H54 (cell line): ENCODE results near the gene PAEP.
A peak's percentile ranks its signal among the peaks of the same experiment; 100 is the strongest.

Experiments
- DNase-seq: peaks from one replicate; pipeline ENCODE4 v3.0.0; 2011; ENCODE audit warnings: low spot score, mixed read lengths; ENCODE audit not compliant: insufficient read length
- FAIRE-seq: peaks from 3 replicates; lab custom pipeline; 2011; peaks lifted over from hg19 to GRCh38; lab: Jason Lieb, UNC
- POLR2A ChIP-seq: IDR thresholded peaks from 2 replicates; pipeline ENCODE4 v1.6.1; 2011; ENCODE audit warnings: low read depth, mild to moderate bottlenecking, low read length

The PAEP gene

DNA sequence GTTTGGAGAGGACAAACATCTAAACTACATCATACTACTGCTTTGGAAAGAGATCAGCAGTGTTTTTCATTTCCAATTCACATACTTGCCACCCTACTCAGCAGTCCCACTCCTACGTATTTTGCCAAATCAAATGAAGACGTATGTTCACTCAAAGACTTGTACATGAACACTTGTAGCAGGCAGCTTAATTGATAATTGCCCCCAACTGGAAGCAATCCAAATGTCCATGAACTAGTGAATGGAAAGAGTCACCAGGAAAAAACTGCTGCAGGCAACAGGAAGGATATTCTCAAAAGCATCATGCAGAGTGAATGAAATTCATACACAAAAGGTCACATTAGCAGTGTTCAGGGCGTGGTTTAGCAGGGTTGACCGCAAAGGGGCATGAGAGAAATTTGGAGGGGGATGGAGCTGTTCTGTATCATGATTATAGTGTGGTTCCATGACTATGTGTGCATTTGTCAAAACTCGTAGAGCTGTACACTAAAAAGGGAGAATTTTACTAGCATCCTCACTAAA lies 38.8 kb downstream of the PAEP start:
- no peak for TF ChIP-seq POLR2A
- FAIRE-seq = no peak
- DNase-seq = no peak

- no peak for DNase-seq
- FAIRE-seq = no peak
- no peak for TF ChIP-seq POLR2A
Observed at GRCh38 chr9:135601988-135602387, 40.4 kb downstream of the PAEP start.

DNA sequence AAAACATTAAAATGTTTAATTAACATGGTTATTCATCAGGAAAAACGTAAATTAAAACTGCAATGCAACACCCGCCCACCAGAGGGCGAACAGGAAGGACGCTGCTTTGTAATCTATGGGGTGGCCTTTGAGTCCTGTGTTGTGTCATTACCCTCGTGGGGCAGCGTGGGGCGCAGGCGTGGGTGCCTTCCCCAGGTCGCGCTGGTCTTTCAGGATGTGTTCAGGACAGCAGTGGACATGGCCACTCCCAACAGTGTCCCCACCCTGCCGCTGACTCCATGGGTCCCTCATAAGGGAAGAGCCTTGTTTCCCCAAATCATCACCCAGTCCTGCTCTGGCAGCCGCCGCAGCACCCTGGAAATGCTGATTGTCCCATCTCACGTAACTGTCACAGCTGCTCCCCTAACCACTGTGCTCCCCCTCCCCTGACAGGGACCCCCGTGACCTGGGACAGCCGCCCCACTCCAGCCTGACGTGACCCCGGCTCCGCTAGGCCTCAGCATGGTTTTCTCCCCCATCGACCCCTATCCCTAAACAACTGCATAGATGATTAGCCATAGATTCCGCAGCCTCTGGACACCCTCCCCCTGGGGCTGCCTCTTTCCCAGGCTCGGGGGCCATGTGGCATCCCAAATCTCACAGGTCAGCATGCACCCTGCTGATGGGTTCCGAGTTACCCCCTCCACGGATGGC lies 41.4 kb downstream of the PAEP start:
- DNase-seq = peak; percentile 79
- no peak for TF ChIP-seq POLR2A
- FAIRE-seq = peak; percentile 15

- no peak for FAIRE-seq
- TF ChIP-seq POLR2A = no peak
- no peak for DNase-seq
Observed at GRCh38 chr9:135604437-135605237, 43.1 kb downstream of the PAEP start.

- TF ChIP-seq POLR2A = no peak
- no peak for FAIRE-seq
Observed at GRCh38 chr9:135605238-135605781, 43.8 kb downstream of the PAEP start.

GRCh38 chr9:135606885-135607259 lies 45.3 kb downstream of the PAEP start:
- DNase-seq (no peak), FAIRE-seq (no peak)
- TF ChIP-seq POLR2A = no peak

More at GRCh38 chr9:135605238-135605781, 43.8 kb downstream of the PAEP start:
- DNase-seq = peak; percentile 3

DNA sequence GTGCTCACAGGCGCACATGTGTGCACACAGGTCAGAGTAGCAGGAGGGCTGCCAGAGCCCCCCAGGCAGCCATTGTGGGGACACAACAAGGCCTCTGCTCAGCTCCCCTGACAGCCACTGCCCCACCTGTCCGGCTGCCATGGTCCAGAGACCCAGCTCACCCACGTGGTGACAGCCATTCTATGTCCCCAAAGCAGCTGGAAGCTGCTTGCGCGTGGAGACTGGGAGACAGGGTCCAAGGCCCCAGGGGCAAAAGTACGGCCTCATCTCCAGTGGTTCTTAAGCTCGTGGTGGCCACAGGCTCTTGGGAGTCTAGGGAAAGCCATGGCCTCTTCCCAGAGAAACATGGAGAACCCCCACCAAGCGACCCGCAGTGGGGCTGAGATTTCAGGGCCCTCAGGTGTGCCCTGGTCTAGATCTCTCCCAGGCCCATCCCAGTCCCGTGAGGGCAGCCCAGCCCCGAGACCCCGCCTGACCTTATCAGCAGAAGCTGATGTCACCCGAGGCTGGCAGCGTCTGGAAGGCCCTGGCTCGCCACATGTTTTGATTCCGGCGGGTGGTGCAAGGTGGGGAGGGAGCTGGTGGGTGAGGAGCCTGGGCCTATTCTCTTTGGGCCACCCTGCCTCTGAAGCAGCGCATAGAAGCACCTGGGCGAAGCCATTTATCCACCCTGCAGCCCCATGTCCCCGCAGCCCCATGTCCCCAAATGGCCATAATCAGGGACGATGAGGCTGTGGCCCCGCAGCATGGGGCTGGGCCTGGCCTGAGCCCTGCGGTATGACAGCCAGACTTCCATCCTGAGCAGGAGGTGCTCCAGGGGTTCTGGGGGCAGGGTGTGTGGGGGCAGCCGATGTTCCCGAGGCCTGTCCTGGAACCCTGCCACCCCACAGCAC lies 46.1 kb downstream of the PAEP start:
- FAIRE-seq (no peak), DNase-seq (no peak)
- TF ChIP-seq POLR2A = no peak

DNA sequence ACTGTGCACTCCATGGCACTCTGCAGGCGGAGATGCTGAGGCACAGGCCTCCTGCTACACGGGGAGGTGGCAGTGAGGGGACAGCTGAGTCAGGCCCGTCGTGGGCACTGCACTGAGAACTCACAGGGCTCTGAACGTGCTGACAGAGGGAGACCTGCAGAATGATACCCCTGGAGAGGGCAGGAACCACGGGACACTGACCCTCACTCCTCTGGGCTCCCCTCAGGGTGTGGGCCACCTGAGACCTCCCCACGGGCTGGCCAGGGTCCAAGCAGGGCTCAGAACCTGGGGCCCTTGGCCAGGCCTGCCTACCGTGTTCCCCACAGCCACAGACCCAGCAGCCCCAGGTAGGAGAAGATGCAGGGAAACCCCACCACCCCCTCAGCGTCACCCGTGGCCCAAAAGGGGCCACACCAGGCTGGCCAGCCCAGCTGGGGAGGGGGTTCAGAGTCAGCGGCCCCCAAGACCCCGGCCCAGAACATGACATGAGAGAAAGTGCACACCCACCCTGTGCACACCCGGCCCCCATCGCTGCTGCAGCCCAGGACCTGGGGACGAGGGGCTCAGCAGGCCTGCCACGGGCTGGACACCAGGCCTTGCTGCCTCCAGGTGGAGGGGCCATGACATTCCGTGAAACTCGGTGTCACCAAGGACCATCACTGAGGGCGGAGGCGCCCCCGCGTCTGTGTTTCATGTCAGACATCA lies 46.9 kb downstream of the PAEP start:
- TF ChIP-seq POLR2A = no peak
- DNase-seq (no peak), FAIRE-seq (no peak)

DNA sequence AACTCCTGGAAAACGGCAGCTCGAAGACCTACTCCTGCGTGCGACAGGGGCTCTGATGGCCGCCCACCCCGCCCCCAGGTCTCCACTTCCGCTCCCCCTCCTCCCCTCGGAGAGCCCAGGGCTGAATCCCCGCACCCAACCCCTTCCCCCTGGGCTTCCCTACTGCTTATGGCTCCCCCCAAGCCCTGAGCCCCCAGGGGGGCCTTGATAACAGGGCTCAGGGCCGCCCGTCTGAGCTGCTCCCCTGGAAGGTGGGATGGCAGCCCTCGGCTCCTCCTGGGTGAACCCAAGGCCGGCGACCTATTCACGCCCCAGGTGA lies 47.4 kb downstream of the PAEP start:
- no peak for FAIRE-seq
- DNase-seq = no peak
- TF ChIP-seq POLR2A = no peak

- FAIRE-seq = no peak
- no peak for DNase-seq
- TF ChIP-seq POLR2A = no peak
Observed at GRCh38 chr9:135609366-135609955, 47.9 kb downstream of the PAEP start.

- FAIRE-seq (no peak), DNase-seq (no peak)
- no peak for TF ChIP-seq POLR2A
Observed at GRCh38 chr9:135610290-135611141, 49.0 kb downstream of the PAEP start.
